HG03097 (cell line): ENCODE measurements around the gene MZB1.
"Not testable (repeated sequence)": the region's sequence is repeated elsewhere in the genome, so short reads cannot be mapped to it uniquely, and the experiment has no call there.

ENCODE experiments used
- ATAC-seq: cut with Tn5 transposase; IDR thresholded peaks from one replicate; pipeline ENCODE4 v1.9.1; 2021; ENCODE audit not compliant: unreplicated experiment, low FRiP score

The MZB1 gene

GRCh38 chr5:139378101-139378825 lies 11.4 kb downstream of the MZB1 start:
- no peak for ATAC-seq

- ATAC-seq = no peak
These were observed 12.5 kb downstream of the MZB1 start for GRCh38 chr5:139377226-139377625.

GRCh38 chr5:139376364-139376763 lies 13.3 kb downstream of the MZB1 start:
- no peak for ATAC-seq

DNA sequence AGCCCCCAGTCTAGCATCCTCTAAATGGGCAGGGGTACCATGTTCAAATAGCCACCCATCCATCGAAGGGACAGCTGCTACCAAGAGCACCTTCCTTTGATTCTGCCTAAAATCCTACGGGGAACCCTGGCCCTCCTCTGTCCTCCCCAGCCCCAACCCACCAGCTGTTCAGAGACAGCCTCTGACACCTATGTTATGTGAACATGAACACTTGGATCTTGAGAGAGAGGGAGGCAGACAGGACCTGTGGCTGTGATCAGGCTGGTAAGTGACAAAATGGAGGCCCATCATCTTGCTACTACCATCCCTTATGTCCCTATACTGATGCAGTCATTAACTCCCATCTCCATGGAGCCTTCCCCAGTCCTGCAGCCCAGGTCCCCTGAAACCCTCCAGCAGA lies 14.8 kb downstream of the MZB1 start:
- ATAC-seq = no peak

DNA sequence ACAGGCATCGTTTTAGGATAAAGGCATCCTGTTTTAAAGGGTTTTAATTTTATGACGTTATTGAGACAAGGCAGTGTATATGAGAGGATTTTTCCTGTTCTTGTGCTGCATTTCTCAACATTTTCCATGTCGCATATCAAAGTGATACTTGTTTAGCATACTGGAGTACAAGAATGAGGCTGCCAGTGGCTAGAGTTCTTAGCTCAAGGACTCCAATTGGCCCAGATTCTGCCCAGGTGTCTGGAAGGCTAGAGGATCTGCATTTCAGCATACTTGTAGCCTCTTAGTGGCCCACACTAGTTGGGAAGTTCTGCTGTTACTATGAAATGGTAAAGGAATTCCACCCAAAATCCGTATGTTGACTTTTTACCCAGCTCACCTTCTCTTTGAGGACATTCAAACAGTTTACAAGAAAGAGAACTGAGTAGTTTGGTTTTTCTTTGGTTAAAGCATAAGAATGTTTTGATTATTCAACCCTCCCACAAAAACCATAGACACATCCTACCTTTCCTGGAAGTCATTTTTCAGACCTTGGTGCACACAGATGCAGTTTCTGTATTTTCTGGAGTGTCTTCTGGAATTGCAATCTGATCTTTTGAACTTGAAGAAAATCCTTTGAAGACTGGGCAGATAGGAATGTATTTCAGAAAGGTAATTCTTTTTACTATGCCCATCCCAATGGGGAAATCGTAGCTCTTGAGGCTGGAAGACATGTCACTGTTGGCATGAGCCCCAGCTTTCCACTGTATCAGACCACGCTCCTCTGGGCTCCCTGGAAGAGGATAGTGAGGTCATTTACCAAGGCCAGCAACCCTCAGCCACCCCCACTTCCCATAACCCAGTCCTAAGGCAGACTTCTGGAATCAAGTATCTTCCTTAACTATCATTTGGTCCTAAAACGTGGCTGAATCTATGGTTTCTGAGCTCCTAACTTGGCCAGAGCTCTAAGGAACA lies 18.0 kb downstream of the MZB1 start:
- ATAC-seq = no peak

DNA sequence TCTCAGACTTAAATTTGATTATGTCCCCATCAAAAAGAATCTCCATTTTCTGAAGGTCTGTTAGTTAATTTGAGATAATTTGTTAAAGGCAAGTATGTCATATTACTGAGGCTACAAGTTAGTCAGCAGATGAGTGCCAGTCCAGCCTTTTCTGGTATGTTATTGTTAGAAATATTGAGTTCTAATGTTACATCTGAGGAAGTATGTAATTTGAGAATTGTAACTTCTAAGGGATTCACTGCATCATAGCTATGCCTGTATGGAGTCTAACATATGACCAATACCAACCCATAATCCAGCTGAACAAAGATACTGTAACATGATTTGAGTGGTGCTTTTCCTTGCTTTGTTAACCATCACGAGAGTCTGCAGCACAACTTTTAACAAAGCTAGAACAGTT lies 20.5 kb downstream of the MZB1 start:
- no peak for ATAC-seq

DNA sequence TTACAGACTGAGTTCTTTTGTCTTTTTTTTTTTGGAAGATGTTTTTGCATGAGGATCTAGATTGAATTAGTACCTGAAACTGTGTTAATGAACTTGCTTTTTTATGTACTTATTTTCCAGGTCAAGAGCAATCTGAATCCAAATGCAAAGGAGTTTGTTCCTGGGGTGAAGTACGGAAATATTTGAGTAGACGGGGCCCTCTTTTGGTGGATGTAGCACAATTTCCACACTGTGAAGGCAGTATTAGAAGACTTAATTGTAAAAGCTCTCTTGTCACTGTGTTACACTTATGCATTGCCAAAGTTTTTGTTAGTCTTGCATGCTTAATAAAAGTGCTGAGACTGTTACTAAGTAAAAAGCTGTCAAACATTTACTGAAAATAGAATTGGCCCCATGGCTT lies 21.1 kb downstream of the MZB1 start:
- no peak for ATAC-seq

- ATAC-seq = no peak
These were observed 25.2 kb downstream of the MZB1 start for GRCh38 chr5:139364466-139364865.

DNA sequence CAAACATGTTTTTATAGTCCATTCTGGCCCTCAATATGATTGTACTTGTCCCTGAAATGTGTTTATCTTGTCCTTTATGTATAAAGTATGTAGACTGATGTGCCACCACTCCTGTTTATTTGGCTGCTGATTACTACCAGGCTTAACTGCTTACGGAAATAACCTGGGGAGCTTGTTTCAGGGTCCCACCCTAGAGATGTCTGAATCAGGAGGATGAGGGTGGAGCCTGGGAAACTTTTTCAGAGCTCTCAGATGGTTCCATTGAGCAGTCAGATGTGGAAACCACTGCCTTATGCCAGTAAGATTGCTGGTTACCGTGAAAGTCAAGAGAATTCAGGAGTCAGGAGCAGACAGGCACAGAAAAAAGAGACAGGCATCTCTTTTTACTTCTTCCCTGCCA lies 25.8 kb downstream of the MZB1 start:
- no peak for ATAC-seq

DNA sequence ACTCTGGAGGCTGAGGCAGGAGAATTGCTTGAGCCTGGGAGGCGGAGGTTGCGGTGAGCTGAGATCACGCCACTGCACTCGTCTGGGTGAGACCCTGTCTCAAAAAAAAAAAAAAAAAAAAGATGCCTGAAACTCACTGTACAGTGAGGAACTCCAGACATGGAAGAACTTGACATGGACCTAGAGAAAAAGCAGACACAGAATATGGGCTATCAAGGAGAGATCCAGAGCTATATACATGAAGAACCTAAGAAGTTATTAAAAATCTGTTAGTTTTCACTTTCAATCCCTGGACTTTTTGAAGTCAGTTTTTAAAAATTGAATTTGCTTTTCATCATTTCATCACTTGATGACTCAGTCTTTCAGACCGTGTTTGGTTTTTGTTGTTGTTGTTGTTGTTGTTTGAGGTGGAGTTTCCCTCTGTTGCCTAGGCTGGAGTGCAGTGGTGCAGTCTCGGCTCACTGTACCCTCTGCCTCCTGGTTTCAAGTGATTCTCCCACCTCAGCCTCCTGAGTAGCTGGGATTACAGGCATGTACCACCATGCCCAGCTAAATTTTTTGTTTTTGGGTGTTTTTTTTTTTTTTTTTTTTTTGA lies 27.8 kb downstream of the MZB1 start:
- ATAC-seq = no peak

- no peak for ATAC-seq
These were observed 29.3 kb downstream of the MZB1 start for GRCh38 chr5:139360384-139360783.

DNA sequence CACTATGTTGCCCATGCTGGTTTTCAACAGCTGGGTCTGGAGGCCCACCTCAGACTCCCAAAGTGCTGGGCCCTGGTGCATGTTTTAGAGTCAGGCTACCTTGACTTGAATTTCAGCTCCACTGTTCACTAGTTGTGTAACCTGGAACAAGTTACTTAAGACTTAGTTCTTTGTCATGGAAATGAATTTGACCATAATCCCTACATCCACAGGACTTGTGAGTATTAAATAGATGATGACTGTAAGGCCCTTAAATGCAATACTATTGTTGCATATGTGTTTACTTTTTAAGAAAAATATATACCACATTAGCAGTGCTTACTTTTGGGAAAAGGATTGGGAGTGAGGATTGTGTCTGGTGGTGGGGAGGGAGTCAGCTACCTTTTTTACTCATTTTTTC lies 31.6 kb downstream of the MZB1 start:
- ATAC-seq = no peak

GRCh38 chr5:139355900-139356299 lies 33.8 kb downstream of the MZB1 start:
- ATAC-seq = not testable (repeated sequence)

DNA sequence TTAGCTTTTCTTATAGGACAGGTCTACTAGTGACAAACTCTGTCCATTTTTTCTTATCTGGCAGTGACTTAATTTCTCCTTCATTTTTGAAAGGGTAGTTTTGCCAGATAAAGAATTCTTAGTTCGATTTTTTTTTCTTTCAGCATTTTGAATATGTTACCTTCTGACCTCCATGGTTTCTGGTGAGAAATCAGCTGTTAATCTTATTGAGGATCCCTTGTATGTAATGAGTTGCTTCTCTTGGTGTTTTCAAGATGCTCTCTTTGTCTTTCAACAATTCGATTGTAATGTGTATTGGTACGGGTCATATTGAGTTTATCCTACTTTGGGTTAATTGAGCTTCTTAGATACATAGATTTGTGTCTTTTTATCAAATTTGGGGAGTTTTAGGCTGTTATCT lies 35.5 kb downstream of the MZB1 start:
- ATAC-seq = no peak

- not testable (repeated sequence) for ATAC-seq
These were observed 41.9 kb downstream of the MZB1 start for GRCh38 chr5:139347863-139348262.

DNA sequence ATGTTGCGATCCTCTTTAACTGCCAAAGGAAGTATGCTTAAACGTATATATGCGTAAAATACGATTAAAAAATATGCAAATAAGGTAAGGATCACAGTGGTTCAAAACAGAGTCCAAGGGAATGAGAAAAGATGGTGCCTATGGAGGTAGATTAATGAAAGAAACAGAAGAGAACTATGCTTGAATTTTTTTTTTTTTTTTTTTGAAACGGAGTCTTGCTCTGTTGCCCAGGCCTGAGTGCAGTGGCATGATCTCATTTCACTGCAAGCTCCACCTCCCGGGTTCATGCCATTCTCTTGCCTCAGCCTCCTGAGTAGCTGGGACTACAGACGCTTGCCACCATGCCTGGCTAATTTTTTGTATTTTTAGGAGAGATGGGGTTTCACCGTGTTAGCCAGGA lies 44.3 kb downstream of the MZB1 start:
- not testable (repeated sequence) for ATAC-seq

DNA sequence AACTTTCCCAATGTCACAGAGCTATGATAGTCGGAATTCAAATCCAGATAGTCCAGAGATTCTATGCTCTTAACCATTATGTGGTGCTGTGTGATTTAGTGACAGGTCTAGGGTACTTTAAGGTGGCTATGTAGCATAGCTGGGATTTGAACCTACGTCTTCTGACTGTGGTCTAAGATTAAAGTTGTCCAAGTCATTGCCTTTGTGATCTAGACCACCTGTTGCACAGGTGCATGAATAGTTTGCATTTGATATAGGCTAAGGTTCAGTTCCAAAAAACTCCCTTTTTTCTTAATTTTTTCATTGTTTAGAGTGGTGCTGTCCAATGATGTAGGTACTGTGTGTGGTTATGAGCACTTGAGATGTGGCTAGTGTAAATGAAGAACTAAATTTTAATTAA lies 45.5 kb downstream of the MZB1 start:
- ATAC-seq = no peak

DNA sequence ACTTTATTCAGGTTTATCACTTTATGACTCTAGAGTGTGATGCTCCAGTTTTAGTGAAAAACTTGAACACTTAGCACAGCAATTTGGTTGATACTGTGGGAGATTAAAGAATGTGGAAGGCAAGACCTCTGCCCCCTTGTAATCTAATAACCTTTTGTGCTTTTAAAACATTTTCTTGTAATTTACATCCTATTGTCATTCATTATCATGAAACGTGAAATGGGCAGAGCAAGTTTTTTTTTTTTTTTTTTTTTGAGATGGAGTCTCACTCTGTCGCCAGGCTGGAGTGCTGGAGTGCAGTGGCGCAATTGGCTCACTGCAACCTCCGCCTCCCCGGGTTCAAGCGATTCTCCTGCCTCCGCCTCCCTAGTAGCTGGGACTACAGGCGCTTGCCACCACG lies 46.2 kb downstream of the MZB1 start:
- ATAC-seq = no peak

- ATAC-seq = peak; percentile 37
These were observed 47.3 kb downstream of the MZB1 start for GRCh38 chr5:139342423-139342723.

DNA sequence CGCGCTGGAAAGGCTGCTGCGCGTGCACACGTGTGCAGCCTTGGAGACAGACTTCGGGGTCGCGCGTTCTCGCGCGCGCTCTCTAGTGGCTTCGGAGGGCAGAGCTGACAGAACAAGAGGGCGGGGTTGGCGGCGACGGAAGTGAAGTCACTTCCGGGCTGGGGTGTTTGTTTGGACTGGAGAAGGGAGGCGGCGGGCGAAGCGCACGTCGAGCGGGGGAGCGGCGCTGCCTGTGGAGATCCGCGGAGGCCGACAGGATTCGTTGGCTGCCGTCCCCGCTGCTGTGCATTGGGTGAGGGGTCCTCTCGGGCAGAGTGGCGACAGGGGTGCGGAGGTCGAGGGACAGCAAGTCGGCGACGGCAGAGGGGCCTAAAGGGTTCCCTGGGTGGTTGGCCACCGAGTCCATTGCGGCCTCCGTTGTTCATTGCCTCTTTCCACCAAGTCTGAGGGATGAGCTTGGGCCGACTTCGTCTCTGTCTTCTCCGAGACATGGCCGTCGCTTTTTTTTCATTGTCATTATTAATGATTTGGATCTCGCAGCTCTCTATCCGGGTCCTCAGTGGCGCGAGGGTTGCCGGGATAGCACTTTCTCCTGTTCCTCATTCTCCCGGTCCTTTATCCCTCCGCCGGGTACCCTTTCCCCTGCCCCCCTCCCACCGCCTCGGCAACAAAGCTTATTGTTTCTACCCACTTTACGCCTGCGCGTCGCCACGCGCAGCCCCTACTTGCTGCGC lies 47.9 kb downstream of the MZB1 start, which contains the start of gene PAIP2:
PAIP2 (plus strand) TSS at position 166 of the 734 bp plus-strand sequence. CDS start 21,931 bp downstream, outside the sequence.
- ATAC-seq = peak; percentile 94

DNA sequence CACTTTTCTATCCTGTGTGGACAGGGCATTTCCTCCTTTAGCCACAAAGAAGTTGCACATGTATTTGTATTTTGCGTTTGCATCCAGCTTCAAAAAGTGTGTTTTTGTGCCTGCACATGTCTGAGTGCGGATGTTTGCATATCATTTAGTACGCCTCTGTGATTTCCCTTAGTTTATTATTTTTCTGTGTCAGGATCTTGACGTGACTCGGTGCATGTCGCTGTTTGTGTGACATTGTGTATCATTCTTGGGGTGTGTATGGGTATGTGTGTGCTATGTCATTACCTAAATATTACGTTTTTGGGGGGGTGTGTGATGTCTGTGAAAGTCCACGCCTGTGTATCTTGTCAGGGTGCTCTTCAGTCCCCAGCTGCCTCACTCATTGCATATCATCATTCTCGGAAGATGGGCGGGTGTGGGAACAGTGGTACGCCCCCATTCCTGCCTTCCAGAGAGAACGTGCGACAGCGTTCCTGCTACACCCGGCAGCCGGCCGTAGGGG lies 48.5 kb downstream of the MZB1 start:
- no peak for ATAC-seq
